ENCODE results near the gene DDX10. TPM values are rescaled to one million over a fixed set of nuclear protein-coding genes. Genes with fewer than 3 reads are reported as not detected.

The DDX10 gene
- polyA plus RNA-seq, 1 experiment, result 11.0 TPM

GRCh38 chr11:108793138-108793537, 128.3 kb downstream of the DDX10 start:
- no peak for TF ChIP-seq CTCF (IDR thresholded peaks at IDR 0.05; ENCODE audit: insufficient read depth, low read depth, low read length)
- no peaks in the 10 kb centered on the region for H3K36me3 ChIP-seq (ENCODE audit: control insufficient read depth, insufficient read depth, low read length)
- CTCF ChIA-PET, result no interaction called here
- POLR2A ChIA-PET, result no interaction called here
- no peak for DNase-seq (ENCODE audit: low read depth)
- H3K4me3 ChIP-seq (ENCODE audit: low read depth, low read length), result no peak overlapping the region
- no peaks in the 10 kb centered on the region for H3K27me3 ChIP-seq (ENCODE audit: control insufficient read depth, insufficient read depth, low read length)

- H3K36me3 ChIP-seq (ENCODE audit: control insufficient read depth, insufficient read depth, low read length), result no peaks in the 10 kb centered on the region
- DNase-seq (ENCODE audit: low read depth), result no peak
- no peaks in the 10 kb centered on the region for H3K27me3 ChIP-seq (ENCODE audit: control insufficient read depth, insufficient read depth, low read length)
- H3K4me3 ChIP-seq (ENCODE audit: low read depth, low read length), result no peak overlapping the region
- ChIA-PET CTCF (no interaction called here), POLR2A (no interaction called here)
- TF ChIP-seq CTCF (IDR thresholded peaks at IDR 0.05; ENCODE audit: insufficient read depth, low read depth, low read length), result no peak
Observed at GRCh38 chr11:108793611-108794010, 128.7 kb downstream of the DDX10 start.

DNA sequence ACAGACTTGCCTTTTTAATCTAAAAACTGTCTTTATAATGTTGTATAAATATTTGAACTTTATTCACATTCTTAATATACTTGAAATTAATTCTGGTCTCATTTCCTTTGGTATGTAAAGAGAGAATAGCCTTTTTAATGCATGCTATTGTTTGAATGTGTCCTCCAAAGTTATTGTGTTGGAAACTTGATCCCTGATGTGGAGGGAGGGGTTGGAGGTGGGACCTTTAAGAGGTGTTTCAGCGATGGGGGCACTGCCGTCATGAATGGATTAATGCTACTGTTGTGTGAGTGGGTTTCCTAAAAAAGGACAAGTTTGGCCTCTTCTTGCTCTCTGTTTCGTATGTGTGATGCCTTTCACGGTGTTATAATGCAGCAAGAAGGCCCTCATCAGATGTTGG, 131.7 kb downstream of the DDX10 start:
- POLR2A ChIA-PET, result no interaction called here
- DNase-seq (ENCODE audit: low read depth), result no peak
- Histone ChIP-seq H3K4me3 (ENCODE audit: low read depth, low read length) (no peak overlapping the region), H3K36me3 (ENCODE audit: control insufficient read depth, insufficient read depth, low read length) (no peaks in the 10 kb centered on the region), H3K27me3 (ENCODE audit: control insufficient read depth, insufficient read depth, low read length) (no peaks in the 10 kb centered on the region)
- CTCF ChIA-PET, result no interaction called here
- TF ChIP-seq CTCF (IDR thresholded peaks at IDR 0.05; ENCODE audit: insufficient read depth, low read depth, low read length), result no peak

DNA sequence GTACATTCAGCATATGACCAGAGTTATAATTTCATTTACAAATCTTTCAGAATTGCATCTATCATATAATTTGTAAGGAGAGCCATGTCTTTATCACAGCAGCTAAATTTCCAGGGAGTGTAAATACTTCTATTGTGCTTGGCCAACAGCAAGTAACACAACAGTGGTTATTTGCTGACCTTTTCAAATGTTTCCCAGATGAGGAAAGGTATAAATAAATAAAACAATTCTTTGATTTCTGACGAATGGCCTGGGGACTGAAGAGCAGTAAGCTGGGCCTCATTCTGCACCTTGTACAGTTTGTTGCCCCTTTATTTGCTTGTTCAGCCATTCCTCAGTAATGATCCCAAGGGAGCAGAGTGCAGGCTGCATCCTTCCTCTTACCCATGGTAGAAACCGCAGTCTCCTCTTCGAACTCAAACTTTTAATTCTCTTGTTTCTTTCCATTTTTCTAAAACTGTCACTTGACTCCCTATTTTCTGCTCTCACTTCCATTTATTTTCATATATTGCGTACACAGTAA, 132.8 kb downstream of the DDX10 start:
- TF ChIP-seq CTCF (IDR thresholded peaks at IDR 0.05; ENCODE audit: insufficient read depth, low read depth, low read length), result no peak
- Histone ChIP-seq H3K36me3 (ENCODE audit: control insufficient read depth, insufficient read depth, low read length) (no peaks in the 10 kb centered on the region), H3K4me3 (ENCODE audit: low read depth, low read length) (no peak overlapping the region), H3K27me3 (ENCODE audit: control insufficient read depth, insufficient read depth, low read length) (no peaks in the 10 kb centered on the region)
- DNase-seq (ENCODE audit: low read depth), result no peak
- CTCF ChIA-PET, result no interaction called here
- POLR2A ChIA-PET, result no interaction called here

GRCh38 chr11:108802492-108802891, 137.6 kb downstream of the DDX10 start:
- ChIA-PET POLR2A (no interaction called here), CTCF (interaction anchor here (0.6 kb wide), 1 partner anchor 636 kb away, joined by 3 read pairs; no protein-coding TSS in a partner anchor)
- DNase-seq (ENCODE audit: low read depth), result no peak

More at GRCh38 chr11:108802492-108802891, 137.6 kb downstream of the DDX10 start:
- H3K27me3 ChIP-seq (ENCODE audit: control insufficient read depth, insufficient read depth, low read length), result no peaks in the 10 kb centered on the region
- no peak overlapping the region for H3K4me3 ChIP-seq (ENCODE audit: low read depth, low read length)
- no peaks in the 10 kb centered on the region for H3K36me3 ChIP-seq (ENCODE audit: control insufficient read depth, insufficient read depth, low read length)
- TF ChIP-seq CTCF (IDR thresholded peaks at IDR 0.05; ENCODE audit: insufficient read depth, low read depth, low read length), result no peak
